ENCODE results near the gene GPR143.
"Not testable (repeated sequence)": the region's sequence is repeated elsewhere in the genome, so short reads cannot be mapped to it uniquely, and the experiment has no call there.

GPR143 gene
- 0 reads per million in 4 donors for total RNA-seq

- no peak for DNase-seq
Measured at GRCh38 chrX:9765737-9766097, at the start of gene GPR143. TSS of gene GPR143 (minus strand) at chrX:9765847. CDS start at chrX:9765817, 30 bp downstream.

- DNase-seq: not testable (repeated sequence)
Measured at GRCh38 chrX:9811086-9811485, 45.4 kb upstream of the GPR143 start.

GRCh38 chrX:9809876-9810275 lies 44.2 kb upstream of the GPR143 start:
- not testable (repeated sequence) for DNase-seq

- DNase-seq: no peak
Measured at GRCh38 chrX:9807355-9808182, 41.9 kb upstream of the GPR143 start.

GRCh38 chrX:9805956-9806355 lies 40.3 kb upstream of the GPR143 start:
- DNase-seq: no peak

- no peak for DNase-seq
Measured at GRCh38 chrX:9804444-9804843, 38.8 kb upstream of the GPR143 start.

GRCh38 chrX:9802737-9803136 lies 37.1 kb upstream of the GPR143 start:
- DNase-seq: no peak

- no peak for DNase-seq
Measured at GRCh38 chrX:9797384-9798360, 32.0 kb upstream of the GPR143 start.

- DNase-seq: no peak
Measured at GRCh38 chrX:9794495-9794894, 28.8 kb upstream of the GPR143 start.

- no peak for DNase-seq
Measured at GRCh38 chrX:9790866-9791265, 25.2 kb upstream of the GPR143 start.

GRCh38 chrX:9789555-9789954 lies 23.9 kb upstream of the GPR143 start:
- DNase-seq: no peak

- DNase-seq: no peak
Measured at GRCh38 chrX:9788911-9789310, 23.3 kb upstream of the GPR143 start.

GRCh38 chrX:9786798-9787635 lies 21.4 kb upstream of the GPR143 start:
- DNase-seq: no peak

GRCh38 chrX:9785944-9786797 lies 20.5 kb upstream of the GPR143 start, which contains the start of gene SHROOM2:
TSS of gene SHROOM2 (plus strand) at chrX:9786429. CDS start at chrX:9786546, 117 bp downstream.
- DNase-seq: no peak

- no peak for DNase-seq
Measured at GRCh38 chrX:9785254-9785943, 19.8 kb upstream of the GPR143 start.

- no peak for DNase-seq
Measured at GRCh38 chrX:9784332-9784731, 18.7 kb upstream of the GPR143 start.

- no peak for DNase-seq
Measured at GRCh38 chrX:9781941-9782340, 16.3 kb upstream of the GPR143 start.

- peak in 1 of 5 donors; percentile 2 for DNase-seq
Measured at GRCh38 chrX:9775930-9776329, 10.3 kb upstream of the GPR143 start.

- no peak for DNase-seq
Measured at GRCh38 chrX:9772943-9773342, 7.3 kb upstream of the GPR143 start.

GRCh38 chrX:9770319-9770718 lies 4.7 kb upstream of the GPR143 start:
- no peak for DNase-seq

- not testable (repeated sequence) for DNase-seq
Measured at GRCh38 chrX:9768321-9768839, 2.7 kb upstream of the GPR143 start.

All from T-helper 1 cell (primary cell).